Measurements from ENCODE around the gene LRRTM2.

LRRTM2 gene

GRCh38 chr5:138878437-138879235 lies 3.5 kb upstream of the LRRTM2 start:
- no peak for DNase-seq (ENCODE audit: low spot score)

- DNase-seq (ENCODE audit: low spot score), result no peak
Observed at GRCh38 chr5:138876811-138877210, 1.7 kb upstream of the LRRTM2 start.

- DNase-seq (ENCODE audit: low spot score), result no peak
Observed at GRCh38 chr5:138875946-138876345, 811 bp upstream of the LRRTM2 start.

- DNase-seq (ENCODE audit: low spot score), result no peak
Observed at GRCh38 chr5:138875552-138875875, 379 bp upstream of the LRRTM2 start.

- DNase-seq (ENCODE audit: low spot score), result no peak
Observed at GRCh38 chr5:138874241-138874640, 894 bp downstream of the LRRTM2 start.

GRCh38 chr5:138873466-138874221 lies 1.5 kb downstream of the LRRTM2 start:
- no peak for DNase-seq (ENCODE audit: low spot score)

- DNase-seq (ENCODE audit: low spot score), result no peak
Observed at GRCh38 chr5:138872841-138873465, 2.2 kb downstream of the LRRTM2 start.

GRCh38 chr5:138870611-138871010 lies 4.5 kb downstream of the LRRTM2 start:
- DNase-seq (ENCODE audit: low spot score), result no peak

GRCh38 chr5:138869763-138870500 lies 5.2 kb downstream of the LRRTM2 start:
- no peak for DNase-seq (ENCODE audit: low spot score)

- DNase-seq (ENCODE audit: low spot score), result no peak
Observed at GRCh38 chr5:138869038-138869437, 6.1 kb downstream of the LRRTM2 start.

GRCh38 chr5:138867011-138867410 lies 8.1 kb downstream of the LRRTM2 start:
- no peak for DNase-seq (ENCODE audit: low spot score)

DNA sequence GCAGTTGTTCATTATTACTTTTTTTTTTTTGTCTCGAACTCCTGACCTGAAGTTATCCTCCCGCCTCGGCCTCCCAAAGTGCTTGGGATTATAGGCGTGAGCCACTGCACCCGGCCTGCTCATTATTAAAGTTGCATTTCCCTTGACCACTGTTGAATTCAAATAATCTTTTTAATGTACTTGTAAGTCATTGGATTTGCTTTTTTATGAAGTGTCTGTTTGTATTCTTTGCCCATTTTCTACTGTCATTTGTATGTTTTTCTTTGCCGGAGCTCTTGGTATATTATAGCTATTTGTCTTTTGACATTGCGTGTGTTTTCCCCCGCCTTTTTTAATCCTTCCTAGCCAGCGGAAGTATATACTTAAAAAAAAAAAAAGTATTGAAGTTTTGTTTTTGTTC lies 22.0 kb downstream of the LRRTM2 start:
- no peak for DNase-seq (ENCODE audit: low spot score)

- DNase-seq (ENCODE audit: low spot score), result no peak
Observed at GRCh38 chr5:138850865-138851435, 24.2 kb downstream of the LRRTM2 start.

- DNase-seq (ENCODE audit: low spot score), result no peak
Observed at GRCh38 chr5:138849882-138850281, 25.3 kb downstream of the LRRTM2 start.

DNA sequence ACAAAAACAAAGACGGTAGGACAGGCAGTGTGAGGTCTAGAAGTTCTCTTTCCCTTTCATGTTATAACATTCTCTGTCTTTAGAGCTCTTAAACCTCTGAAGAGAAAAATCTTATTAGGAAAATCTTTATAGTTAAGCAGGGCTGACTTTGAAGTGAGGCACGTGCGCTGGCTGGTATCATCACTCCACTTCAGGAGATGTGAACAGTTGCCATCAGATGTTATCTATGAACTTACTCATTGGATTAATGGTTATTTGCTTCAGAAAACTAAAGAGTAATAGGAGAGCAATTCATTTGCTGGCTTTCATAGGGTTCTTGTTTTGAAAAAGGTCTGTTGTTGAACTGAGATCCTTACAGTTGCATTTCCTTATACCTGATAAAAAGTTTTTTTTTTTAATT lies 25.7 kb downstream of the LRRTM2 start:
- DNase-seq (ENCODE audit: low spot score), result peak; percentile 18

DNA sequence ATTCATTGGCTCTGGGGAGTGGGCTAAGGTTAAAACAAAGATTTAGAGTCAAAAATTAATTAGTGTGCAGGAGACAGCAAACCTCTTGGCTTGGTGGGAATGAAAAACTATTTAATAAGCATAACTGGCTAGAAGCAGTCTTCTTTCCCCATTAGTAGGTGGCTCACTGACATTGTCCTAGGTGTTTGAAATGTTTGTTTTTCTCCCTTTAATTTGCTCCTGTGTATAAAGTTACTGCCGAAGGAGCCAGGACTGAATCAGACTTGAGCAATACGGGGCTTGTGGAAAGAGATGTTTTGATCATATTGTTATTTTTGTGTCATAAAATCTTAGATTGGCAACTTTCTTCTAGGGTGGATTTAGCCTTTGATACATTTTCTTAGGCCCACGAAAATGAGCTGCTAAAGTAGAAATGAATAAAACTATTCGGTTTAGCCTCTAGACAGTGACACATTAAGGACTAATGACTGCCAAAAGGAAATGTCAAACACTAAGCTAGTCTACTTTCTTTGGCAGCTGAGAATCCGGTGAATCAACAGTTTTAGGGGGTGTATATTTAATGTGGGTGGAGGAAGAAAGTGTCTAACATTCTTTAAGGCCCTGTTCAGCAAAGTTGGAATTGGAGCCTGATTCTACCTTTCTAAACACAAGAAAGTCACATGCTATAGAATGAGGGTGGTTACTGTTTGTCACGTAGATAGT lies 30.2 kb downstream of the LRRTM2 start:
- DNase-seq (ENCODE audit: low spot score), result peak; percentile 82

- no peak for DNase-seq (ENCODE audit: low spot score)
Observed at GRCh38 chr5:138844125-138844461, 31.0 kb downstream of the LRRTM2 start.

DNA sequence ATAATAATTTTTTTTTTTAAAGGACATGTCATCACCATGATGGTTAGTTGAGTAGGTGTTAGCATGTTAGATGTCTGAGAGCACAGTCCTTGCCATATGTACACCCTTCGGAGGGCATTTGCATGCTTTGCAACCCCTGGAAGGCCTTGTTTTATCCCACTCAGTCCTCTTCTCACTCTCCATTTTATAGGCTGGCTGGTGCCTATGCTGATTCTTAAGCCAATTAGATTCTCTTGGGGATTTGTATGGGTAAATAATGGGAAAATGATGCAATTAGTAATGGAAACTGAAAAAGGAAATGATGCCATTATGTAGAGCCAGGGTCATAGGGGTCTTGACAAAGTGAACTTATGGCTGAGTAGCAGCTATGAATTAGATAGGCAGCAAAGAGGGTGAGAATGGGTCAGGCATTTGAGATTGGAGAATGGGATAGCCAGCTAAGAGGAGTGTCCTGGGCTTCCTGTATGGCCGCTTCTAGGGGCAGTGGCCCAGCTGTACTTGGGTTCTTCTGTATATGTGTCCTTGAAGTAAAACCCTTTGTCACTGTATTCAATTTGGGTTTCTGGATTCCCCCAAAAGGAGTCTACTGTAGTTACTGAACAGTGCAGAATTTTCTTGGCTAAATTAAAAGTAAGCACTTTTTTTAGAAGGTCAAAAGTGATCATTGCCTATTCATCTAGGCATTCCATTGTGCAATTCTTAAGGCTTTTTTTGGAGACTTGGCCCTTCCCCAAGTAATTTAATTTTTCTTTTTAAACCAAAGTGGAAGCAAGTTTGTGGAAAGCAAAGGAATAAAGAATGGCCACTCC lies 31.6 kb downstream of the LRRTM2 start:
- DNase-seq (ENCODE audit: low spot score), result peak; percentile 36

DNA sequence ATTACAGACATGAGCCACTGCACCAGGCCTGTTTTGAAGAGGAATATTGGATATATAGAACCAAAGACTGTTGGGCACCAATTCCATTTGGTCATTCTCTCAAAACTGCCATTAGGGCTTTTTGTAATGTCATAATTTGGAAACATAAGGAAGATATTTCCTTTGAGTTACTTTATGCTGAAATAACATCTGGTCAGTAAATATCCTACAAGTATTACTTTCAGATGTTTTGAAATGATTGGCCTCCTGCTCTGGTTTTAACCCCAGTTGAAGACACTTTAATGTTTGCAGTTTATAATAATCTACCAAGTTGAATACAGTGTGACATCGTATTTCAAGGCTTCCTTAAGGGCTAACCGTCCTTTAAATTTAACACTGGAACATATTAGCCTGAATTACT lies 33.6 kb downstream of the LRRTM2 start:
- no peak for DNase-seq (ENCODE audit: low spot score)

GRCh38 chr5:138840103-138840502 lies 35.0 kb downstream of the LRRTM2 start:
- DNase-seq (ENCODE audit: low spot score), result no peak

GRCh38 chr5:138837160-138837559 lies 38.0 kb downstream of the LRRTM2 start:
- no peak for DNase-seq (ENCODE audit: low spot score)
